ENCODE measurements around the gene CDC42BPA.

CDC42BPA gene

GRCh38 chr1:226979517-226980121, 338.7 kb downstream of the CDC42BPA start:
- DNase-seq (ENCODE audit: low spot score), result no peak

DNA sequence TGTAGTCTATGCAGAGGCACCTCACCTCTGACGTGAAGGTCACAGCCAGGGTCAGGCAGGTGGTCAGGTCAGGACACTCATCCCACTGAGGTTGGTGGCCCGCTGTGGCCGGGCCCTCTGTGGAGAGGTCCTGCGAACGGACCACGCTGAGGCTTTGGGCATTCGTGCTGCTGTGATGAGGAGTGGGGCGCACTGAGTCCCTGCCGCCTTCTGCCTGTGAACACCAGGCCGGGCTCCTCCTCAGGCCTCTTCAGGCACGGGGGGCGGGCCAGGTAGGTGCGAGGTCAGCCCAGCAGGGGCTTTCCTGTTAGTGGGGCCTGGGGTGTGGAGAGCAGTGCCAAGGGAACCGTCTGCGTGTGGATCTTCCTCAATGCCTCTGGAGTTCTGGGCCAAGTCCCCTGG, 339.2 kb downstream of the CDC42BPA start:
- DNase-seq (ENCODE audit: low spot score), result no peak

DNA sequence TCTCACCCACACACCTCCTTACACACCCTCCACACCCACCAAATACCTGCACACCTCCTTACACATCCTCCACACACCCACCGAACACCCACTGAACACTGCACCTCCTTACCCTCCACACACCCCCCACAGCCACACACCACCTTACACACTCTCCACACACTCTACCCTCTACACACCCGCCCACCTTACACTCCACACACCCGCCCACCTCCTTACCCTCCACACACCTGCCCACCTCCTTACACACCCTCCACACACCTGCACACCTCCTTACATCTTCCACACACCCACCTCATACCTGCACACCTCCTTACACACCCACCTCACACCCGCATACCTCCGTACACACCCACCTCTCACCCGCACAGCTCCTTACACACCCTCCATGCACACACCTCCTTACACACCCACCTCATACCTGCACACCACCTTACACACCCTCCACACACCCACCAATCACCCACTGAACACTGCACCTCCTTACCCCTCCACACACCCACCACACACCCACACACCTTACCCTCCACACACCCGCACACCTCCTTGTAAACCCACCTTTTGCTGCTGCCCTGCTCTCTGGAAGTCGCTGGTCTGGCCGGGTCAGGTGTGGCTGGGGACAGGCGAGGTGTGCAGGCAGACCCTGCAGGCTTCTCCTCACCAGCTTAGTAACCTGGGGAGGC, 339.7 kb downstream of the CDC42BPA start:
- no peak for DNase-seq (ENCODE audit: low spot score)

- DNase-seq (ENCODE audit: low spot score), result no peak
These were observed 340.5 kb downstream of the CDC42BPA start for GRCh38 chr1:226977643-226978431.

- no peak for DNase-seq (ENCODE audit: low spot score)
These were observed 341.2 kb downstream of the CDC42BPA start for GRCh38 chr1:226976978-226977642.

DNA sequence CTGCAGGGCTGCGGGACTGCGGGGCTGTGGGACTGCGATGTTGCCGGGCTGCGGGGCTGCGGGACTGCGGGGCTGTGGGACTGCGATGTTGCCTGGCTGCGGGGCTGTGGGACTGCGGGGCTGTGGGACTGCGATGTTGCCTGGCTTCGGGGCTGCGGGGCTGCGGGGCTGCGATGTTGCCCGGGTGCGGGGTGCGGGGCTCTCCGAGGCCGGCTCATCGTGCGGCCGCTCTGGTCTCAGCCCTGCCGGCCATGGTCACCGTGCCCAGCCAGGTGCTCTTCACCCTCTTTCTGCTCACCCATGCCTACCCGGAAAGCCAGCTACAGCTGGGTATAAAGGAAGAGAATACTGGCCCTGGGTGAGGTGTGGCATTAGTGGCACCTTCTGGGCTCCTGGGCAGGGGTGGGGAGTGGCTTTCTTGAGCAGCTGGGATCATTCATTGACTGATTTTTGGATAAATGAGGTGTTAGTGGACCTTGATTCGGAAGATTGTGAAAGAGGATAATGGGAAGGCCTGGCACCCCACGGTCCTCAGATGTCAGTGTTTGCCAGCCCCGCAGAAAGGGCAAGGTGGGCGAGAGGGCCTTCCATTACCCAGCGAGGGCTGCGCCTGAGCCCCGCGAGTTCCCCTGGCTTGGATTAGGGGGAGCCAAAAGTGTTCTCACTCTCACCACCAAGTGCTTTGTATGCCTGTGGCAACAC, 341.9 kb downstream of the CDC42BPA start:
- DNase-seq (ENCODE audit: low spot score), result no peak

GRCh38 chr1:226975259-226976250, 342.7 kb downstream of the CDC42BPA start:
- no peak for DNase-seq (ENCODE audit: low spot score)

DNA sequence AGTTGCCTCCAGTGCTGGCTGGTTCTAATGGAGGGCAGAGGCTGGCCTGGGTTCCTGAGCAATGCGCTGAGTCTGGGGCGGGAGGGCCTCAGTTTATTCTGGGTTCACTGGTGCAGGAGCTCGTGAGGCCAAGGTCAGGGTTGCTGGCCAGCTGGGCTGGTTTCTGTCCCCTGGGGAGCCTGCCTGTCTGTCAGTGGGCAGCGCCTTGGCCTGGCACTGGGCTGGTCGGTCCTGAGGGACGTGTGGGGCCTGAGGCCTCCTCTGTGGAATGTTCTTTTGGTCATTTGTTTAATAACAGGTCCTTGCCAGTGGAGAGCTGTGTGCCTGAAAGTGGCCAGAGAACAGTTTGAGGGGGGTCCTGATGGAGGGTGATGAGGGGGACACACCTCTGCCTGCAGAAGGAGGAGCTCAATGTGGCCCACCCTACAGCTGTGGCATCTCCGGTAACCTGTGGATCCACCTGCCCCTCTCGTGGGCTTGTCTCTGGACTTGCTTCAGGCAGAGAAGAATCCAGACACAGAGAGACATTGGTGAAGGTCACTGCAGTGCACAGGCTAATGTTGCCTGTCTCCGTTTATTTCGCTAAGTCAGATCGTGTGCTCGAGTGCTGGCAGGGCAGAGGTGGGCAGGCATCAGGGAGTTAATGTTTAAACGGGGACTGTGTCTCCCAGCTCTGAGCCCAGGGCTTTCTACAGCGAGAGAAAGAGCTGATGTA, 343.6 kb downstream of the CDC42BPA start:
- no peak for DNase-seq (ENCODE audit: low spot score)

- no peak for DNase-seq (ENCODE audit: low spot score)
These were observed 344.3 kb downstream of the CDC42BPA start for GRCh38 chr1:226973898-226974543.

- no peak for DNase-seq (ENCODE audit: low spot score)
These were observed 344.9 kb downstream of the CDC42BPA start for GRCh38 chr1:226973371-226973897.

DNA sequence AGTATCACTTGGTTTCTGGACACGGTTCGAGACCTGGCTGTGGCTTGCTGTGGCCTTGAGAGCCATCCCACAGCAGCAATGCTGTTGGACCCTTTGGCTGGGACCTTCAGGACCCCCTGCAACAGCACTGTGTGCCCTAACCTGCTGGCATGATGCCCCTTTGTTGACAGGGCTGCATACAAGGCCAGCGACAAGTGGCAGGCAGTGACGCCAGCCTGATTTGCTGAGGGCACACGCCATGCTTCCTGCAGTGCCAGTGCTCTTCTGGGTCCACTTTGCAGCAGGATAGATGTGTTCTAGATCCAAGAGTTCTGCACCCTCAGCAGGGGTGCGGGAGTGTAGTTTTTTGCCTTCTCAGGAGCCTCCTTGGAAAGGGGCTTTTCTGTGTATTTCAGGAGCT, 345.4 kb downstream of the CDC42BPA start:
- DNase-seq (ENCODE audit: low spot score), result no peak

DNA sequence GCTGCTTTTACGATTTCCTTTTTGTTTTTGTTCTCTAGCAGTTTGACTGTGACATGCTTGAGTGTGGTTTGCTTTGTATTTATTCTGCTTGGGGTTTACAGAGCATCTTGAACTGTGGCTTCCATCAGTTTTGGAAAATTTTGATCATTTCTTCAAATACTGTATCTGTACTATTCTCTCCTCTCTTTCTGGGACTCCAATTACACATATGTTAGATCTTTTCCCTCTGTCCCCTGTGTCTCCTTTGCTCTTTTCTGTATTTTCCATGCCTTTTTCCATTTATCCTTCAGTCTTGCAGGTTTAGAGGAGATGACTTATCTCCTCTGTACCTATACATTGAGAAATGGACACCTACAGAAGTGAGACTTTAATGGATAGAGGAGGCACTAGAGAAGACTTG, 346.5 kb downstream of the CDC42BPA start:
- DNase-seq (ENCODE audit: low spot score), result no peak

DNA sequence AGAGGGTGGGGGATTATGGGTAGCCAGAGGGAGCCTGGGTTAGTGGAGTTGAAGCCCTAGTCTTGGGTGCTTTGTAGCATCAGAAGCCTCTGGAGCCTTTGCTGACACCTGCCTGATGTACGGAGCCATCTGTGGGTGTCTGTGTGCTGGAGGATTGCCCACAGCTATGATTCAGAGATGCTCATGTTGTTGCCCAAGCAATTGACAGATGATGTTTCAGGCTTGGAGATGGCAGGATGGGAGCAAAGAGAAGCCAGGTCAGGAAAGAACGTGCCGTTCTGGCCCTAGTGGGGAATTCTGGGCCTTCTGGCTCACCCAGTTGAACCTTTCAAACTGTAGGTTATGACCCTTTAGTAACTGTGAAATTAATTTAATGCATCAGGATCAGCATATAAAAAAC, 350.6 kb downstream of the CDC42BPA start:
- peak; percentile 46 for DNase-seq (ENCODE audit: low spot score)

GRCh38 chr1:226966683-226967082, 351.6 kb downstream of the CDC42BPA start:
- DNase-seq (ENCODE audit: low spot score), result no peak

- no peak for DNase-seq (ENCODE audit: low spot score)
These were observed 352.5 kb downstream of the CDC42BPA start for GRCh38 chr1:226965581-226966440.

DNA sequence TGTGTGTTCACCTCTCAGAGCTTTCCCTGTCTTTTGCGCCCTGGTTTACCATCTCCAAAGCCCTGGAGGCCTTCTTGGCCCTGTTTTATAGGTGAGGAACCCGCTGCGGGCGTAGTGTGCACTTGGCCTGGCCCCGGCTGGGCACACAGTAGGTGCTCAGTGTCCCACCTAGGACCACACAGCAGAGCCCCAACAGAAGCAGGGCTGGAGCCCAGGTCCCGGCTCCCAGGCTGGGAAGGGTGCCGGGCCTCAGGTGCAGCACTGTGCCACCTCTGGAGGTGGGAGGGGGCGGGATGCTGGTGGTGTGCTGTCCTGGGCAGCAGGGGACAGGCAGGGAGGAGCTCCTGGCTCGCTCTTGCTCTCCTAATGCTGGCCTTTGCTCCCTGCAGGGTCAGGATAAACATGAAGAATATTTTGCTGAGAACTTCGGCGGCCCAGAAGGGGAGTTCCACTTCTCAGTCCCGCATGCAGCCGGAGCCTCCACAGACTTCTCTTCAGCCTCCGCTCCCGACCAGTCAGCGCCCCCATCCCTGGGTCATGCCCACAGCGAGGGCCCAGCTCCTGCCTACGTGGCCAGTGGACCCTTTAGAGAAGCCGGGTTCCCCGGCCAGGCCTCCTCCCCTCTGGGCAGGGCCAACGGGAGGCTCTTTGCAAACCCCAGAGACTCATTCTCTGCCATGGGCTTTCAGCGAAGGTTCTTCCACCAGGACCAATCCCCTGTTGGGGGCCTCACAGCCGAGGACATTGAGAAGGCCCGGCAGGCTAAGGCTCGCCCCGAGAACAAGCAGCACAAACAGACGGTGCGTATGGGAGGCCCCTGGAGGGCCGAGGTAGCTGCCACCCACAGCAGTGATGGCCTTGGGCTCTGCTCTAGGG, 353.4 kb downstream of the CDC42BPA start:
- DNase-seq (ENCODE audit: low spot score), result no peak

- DNase-seq (ENCODE audit: low spot score), result no peak
These were observed 354.2 kb downstream of the CDC42BPA start for GRCh38 chr1:226964068-226964425.

Data from RKO (cell line).